OCI-M1 (cell line): ENCODE data around the gene DNMT3L.
"Not testable (repeated sequence)": the region's sequence is repeated elsewhere in the genome, so short reads cannot be mapped to it uniquely, and the experiment has no call there.

ENCODE experiments used
- DNase-seq: peaks from one replicate; lab custom pipeline; 2025; lab: John Stamatoyannopoulos, UW

DNMT3L gene

GRCh38 chr21:44294391-44295162 is 32.9 kb upstream of the DNMT3L start:
- peak; percentile 44 for DNase-seq

GRCh38 chr21:44293551-44294231 is 32.0 kb upstream of the DNMT3L start:
- DNase-seq: no peak

DNA sequence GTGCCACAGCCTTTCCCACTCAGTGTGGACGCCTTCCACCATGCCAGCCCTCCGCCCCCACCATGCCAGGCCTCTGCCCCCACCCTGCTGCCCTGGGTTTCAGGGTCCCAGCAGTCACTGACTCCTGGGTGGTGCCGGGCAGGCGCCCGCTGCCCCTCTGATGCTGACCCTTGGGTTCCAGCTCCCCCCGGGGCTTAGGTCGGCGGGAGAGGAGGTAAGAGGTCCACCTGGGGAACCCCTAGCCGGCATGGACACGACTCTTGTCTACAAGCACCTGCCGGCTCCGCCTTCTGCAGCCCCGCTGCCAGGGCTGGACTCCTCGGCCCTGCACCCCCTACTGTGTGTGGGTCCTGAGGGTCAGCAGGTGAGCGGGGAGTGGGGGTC is 31.1 kb upstream of the DNMT3L start:
- DNase-seq: no peak

- no peak for DNase-seq
Measured at GRCh38 chr21:44291936-44292811, 30.5 kb upstream of the DNMT3L start.

- DNase-seq: no peak
Measured at GRCh38 chr21:44291078-44291935, 29.6 kb upstream of the DNMT3L start.

- no peak for DNase-seq
Measured at GRCh38 chr21:44290327-44291077, 28.8 kb upstream of the DNMT3L start.

GRCh38 chr21:44289381-44290010 is 27.8 kb upstream of the DNMT3L start:
- DNase-seq: no peak

DNA sequence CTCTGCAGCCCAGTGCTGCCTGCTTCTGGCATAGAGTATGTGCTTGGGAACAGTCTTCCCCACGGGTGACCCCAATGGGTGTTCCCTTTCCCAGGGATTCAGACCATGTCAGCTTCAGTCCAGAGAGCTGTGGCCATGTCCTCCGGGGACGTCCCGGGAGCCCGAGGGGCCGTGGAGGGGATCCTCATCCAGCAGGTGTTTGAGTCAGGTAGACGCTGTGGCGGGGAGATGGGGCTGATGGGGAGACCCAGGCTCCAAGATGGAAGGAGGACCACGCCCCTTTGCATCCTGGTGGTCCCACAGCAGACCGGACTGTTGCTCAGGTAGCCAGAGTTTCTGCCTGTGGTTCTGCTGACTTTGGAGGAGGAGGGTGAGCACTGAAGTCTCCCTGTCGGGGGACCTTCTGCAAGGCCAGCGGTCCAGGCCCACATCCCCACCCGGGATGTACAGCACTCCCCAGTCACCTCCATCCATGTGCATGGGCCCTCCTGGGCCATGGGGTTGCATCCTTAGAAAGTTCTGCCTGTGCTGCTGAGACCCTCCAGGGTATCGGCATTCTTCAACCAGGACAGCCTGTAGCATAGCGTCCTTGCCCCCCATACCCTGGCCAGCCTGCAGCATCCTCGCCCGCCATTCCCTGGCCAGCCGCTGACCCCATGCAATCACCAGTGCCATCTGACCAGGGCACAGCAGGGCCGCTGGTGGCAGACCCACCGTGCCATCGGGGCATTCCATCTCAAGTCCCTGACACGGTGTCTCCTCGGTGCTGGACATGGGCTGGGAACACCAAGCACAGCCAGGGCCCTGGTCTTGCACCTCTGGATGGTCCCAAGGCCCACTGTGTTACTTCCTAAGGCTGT is 26.8 kb upstream of the DNMT3L start:
- no peak for DNase-seq

- no peak for DNase-seq
Measured at GRCh38 chr21:44286716-44287632, 25.3 kb upstream of the DNMT3L start.

GRCh38 chr21:44286086-44286715 is 24.5 kb upstream of the DNMT3L start:
- no peak for DNase-seq

DNA sequence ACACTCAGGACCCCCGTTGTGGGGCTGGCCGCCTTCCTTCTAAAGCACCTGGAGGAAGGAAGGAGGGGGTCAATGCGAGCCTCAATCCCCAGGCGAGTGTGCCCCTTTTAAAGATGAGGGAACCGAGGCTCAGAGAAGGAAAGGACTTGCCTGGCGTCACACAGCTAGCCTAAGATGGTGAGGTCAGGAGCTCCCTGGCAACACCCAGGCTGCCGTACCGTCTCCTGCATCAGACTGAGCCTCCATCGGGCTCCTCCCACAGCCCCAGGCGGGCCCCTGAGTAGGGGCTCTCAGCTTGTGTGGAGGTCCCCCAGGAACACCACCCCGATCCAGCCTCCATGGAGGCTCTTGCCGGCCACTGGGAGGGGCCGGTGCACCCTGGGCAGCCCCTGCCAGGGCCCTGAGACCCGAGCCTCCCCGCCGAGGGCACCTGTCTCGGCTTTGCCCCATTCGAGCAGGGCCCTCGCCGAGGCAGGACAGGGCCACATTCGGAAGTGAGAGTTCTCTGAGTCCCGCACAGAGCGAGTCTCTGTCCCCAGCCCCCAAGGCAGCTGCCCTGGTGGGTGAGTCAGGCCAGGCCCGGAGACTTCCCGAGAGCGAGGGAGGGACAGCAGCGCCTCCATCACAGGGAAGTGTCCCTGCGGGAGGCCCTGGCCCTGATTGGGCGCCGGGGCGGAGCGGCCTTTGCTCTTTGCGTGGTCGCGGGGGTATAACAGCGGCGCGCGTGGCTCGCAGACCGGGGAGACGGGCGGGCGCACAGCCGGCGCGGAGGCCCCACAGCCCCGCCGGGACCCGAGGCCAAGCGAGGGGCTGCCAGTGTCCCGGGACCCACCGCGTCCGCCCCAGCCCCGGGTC is 23.7 kb upstream of the DNMT3L start, which contains the start of gene AIRE:
Gene AIRE (plus strand): TSS at position 739 of the 855 bp plus-strand sequence. CDS start 131 bp downstream, outside the sequence.
- DNase-seq: no peak

DNA sequence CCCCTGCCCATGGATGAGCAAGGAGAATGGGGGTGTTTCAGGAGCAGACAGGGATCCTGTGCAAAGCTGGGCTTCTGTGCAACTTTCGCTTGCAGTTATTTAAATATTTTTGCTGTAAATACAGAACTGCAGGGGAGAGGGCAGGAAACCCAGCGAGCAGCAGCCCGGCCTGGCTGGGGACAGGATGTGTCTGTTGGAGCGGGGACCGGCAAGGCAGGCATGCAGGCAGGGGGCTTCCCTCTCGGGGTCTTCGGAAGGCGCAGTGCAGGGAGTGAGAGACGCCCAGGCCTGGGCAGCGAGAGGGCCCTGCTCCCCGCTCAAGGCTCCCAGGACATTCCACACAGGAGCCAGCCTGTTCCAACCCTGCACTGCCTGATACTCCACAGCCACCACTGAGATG is 22.3 kb upstream of the DNMT3L start:
- DNase-seq: no peak

- not testable (repeated sequence) for DNase-seq
Measured at GRCh38 chr21:44283211-44283785, 21.6 kb upstream of the DNMT3L start.

DNA sequence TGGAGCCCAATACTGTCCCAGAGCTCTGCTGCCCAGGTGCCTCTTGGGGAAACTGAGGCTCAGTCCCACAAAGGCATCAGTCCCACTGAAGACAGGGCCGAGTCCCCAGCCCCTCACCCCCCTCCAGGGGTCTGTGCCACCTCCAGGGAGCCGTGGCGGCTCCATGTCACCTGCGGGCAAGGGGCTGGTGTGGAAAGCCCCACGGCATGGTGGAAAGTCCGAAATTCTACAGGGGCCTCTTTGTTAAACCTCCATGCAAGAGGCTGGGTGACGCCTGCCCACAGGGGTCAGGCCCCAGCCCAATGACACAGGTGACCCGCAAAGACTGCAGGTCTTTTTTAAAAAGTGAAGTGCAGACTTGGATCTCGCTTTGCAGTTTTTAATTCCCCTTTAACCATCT is 20.7 kb upstream of the DNMT3L start:
- DNase-seq: no peak

- no peak for DNase-seq
Measured at GRCh38 chr21:44281801-44282200, 20.1 kb upstream of the DNMT3L start.
